ENCODE results near the gene SNX25. TPM values are rescaled to one million over a fixed set of nuclear protein-coding genes. Genes with fewer than 3 reads are reported as not detected.
"Not testable (repeated sequence)": the region's sequence is repeated elsewhere in the genome, so short reads cannot be mapped to it uniquely, and the experiment has no call there.

The SNX25 gene
- total RNA-seq, 1 experiment from 2014 or later, result 19.8 TPM

DNA sequence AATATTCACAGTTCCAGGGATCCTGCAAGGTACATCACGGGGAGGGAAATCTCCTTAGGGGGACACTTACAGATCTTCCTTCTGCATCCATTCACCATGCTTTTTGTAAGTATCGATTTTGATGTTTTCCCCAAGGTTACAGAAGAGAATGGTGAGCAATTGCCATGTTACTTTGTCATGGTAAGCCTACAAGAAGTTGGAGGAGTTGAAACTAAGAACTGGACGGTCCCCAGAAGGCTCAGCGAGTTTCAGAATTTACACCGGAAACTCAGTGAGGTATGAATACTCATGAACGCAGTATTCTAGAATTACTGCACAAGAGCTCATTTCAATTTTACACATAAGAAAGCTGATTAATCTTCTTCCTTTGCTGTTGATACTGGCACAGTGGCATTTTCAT is 132.4 kb downstream of the SNX25 start:
- no peak for DNase-seq (ENCODE audit: low read depth)

DNA sequence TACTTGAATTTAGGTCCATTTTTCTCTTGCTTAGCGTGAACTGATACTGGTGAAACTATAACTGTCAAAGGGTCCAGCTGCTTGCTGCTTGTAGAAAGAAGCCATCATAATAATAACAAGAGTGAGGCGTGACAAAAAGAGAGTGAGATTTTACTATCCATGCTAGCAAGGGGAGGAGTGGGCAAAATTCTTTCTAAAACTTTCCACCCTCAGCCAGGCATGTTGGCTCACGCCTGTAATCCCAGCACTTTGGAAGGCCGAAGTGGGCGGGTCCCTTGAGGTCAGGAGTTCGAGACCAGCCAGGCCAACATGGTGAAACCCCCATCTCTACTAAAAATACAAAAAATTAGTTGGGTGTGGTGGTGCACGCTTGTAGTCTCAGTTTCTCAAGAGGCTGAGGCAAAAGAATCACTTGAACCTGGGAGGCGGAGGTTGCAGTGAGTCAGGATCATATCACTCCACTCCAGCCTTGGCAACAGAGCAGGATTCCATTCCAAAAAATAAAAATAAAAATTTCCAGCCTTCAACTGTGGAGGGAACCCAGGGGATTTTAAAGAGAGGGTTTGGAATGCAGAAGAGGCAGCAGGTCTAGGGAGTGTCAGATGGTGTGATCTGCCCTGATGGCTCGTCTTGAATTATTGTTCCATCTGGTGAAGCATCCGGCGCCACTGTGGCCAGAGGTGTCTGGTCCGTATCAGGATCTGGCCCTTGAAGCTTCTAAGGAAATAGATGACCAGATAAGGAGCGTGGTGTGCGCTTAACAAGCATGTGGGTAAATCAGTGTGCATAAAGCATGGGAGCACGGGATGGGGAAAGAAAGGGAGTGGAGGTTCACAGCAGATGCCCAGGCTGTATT is 134.6 kb downstream of the SNX25 start:
- DNase-seq (ENCODE audit: low read depth), result peak; percentile 40

DNA sequence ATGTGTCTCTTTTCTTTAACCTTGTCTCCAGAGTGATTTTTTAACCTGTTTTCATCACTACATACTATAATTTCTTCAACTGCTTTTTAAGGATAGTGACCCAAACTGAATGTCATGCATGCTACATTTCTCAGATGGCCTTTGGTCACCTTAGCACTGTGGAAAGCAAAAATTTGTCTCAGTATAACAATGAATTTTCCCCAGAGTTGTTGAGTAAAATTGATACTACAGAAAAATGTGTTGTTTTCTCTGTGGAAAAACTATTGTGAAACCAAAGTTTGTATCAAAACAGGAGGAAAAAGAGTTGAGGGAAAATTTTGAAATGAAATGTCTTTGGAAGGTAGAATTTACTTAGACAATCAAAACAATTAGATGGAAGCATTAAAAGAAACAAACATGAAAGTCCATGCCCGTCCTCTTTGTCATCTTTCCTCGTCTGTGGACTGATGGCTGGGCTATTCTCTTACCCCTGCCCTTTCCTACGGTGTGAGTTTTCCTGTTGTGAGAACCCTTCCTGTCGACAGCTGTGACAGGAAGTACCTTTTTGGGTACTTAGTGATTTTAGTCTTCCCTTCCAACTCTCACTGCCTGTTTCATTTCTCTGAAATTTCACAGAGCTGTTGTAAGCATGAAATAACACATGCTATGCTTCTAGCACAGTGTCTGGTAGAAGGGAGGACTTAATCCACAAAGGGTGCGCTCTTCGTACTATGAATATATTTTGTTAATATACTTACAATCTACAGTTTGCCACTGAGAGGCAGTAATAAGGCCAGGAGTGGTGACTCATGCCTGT is 135.5 kb downstream of the SNX25 start:
- DNase-seq (ENCODE audit: low read depth), result no peak

DNA sequence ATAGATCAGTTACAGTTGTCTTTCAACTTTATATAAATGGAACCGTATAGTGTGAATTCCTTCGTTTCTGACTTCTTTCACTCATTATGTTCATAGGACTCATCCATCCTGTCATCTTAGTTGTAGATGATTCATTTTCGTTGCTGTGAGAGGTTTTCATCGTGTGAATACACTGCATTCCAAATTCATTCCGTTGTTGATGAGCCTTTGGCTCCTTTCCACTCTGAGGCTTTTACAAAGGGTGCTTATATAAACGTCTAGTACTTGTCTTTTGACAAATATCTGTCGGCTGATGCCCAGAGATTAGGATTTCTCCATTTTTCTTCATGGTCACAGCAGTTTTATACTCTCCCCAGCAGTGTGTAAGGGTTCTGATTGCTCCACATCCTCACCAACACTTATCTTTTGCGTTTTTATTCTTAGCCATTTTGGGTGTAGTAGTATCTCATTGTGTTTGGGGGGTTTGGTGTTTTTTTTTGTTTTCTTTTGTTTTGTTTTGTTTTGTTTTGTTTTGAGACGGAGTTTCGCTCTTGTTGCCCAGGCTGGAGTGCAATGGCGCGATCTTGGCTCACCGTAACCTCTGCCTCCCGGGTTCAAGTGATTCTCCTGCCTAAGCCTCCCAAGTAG is 137.7 kb downstream of the SNX25 start:
- peak; percentile 75 for DNase-seq (ENCODE audit: low read depth)

DNA sequence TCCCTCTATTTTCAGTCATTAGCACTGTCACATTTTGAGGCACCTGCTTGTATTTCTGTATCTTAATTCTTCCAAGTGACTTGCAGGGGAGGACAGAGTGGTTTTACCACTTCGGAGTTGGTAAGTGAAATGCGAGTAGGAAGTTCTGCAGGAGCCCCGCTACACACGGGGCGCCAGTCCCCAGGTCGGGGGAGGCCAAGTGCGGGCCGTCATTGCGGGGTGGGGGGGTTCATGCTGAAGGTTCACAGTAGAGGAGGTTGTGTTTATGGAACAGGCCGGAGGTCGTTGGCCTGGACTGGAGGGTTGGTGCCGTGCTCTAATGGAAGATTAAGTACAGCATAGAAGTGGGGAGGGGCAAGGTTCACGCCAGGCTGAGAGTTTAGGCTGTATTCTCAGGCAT is 142.3 kb downstream of the SNX25 start:
- DNase-seq (ENCODE audit: low read depth), result no peak

DNA sequence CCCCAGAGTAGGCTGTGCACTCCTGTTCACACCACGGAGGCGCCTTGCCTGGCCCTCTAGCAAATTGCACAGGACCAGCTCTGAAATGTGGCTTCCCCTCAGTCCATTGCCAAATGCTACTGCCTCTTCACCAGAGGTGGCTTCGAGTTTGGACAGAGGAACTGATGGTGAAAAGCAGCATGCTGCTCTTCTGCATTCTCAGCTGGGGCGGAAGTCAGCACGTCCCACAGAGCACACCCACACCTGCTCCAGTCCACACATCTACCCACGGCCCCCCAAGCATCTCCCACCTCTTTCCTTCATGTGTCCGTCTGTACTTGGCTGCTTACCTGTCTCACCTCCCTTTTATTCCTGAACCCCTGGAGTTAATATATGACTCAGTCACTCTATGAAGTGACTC is 142.8 kb downstream of the SNX25 start:
- DNase-seq (ENCODE audit: low read depth), result no peak

DNA sequence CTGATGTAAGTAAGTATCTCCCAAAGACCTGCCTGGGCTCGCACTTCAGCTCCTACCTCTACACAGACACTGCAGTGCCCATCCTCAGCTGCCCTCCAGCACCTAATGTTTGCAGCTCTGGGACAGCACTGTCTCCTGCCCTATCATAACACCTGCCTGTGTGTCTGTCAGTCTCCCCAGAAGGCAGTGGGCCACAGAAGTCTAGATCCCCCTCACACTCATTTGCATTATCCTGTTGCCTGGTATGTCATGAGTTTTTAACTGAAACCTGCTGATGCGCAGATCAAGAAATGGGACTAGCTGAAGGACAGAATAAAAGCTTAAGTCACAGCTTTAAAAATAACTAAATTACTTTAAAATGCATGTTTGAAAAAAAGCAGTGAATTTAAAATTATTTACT is 143.3 kb downstream of the SNX25 start:
- no peak for DNase-seq (ENCODE audit: low read depth)

DNA sequence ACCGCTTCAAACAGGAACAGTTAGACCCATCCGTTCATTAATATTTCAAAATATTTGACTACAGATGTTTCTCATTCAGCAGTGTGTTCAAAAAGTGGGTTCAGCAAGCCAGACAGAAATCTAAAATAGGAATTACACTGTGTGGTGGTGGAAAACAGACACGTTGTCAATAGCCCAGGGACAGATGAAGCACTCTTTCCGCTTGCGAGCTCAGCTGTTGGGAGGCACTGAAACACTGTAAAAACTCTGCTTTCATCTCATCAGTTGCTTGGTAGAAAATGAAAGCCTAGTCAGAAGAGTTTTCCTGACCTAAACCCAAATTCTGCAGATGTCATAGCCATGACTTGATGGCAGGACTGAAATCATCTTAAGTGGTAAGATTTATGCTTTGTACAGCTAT is 147.8 kb downstream of the SNX25 start:
- peak; percentile 33 for DNase-seq (ENCODE audit: low read depth)

DNA sequence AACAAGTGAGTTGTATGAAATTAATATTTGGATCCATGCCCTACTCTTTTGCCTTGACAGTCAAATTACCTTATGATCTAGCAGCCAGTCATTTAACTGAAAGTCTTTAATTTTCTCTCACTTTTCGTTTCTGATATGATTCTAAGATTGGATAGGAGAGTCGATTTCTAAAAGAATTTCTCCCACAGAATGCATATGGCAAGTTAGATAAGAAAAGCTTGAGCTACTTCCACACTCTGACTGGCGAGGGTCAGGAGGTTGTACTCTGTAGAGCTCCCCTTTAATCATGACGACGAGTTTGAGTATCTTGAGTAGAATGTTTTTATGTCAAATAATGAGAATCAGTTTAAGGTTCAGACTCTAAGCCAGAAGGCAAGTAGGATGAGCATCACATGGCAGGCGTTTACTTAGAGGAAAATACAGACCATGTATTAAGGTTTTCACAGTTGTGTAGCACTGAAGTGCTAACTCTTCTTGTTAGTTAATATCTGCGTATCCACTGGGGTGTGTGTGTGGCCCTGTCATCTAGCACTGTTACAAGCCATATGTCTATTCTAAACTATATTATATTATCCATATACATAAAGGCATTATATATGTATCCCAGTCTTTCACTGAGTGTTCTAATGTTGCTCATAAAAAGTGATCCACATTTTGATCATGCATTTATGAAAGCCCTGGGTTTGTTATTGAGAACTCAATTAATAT is 148.5 kb downstream of the SNX25 start:
- no peak for DNase-seq (ENCODE audit: low read depth)

DNA sequence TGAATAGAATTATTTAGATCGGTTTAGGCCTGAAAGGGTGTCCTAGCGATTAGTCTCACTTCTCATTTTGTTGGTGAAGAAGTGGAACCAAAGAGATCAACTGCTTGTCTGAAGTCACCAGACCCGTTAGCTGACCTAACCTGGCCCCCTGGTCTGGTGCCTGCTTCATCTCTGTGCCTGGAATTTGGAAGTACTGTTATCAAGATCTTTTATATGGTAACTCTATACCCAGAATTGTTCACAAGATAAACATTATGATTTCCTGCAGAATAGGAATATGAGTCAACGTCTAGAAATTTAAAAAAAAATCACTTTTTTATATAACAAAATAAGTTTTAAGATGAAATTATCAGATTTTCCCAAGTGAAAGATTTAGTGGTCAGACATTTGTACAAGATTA is 149.1 kb downstream of the SNX25 start:
- peak; percentile 83 for DNase-seq (ENCODE audit: low read depth)

DNA sequence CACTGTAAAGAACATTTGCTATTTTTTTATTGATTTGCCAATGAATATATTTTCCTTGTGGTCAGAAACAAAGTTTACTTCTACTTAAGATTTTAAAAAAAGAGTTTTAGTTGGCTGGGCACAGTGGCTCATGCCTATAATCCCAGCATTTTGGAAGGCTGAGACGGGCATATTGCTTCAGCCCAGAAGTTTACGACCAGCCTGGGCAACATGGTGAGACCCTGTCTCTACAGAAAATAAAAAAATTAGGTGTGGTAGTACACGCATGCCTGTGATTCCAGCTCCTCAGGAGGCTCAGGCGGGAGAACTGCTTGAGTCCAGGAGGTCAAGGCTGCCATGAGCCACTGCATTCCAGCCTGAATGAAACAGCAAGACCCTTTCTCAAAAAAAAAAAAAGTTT is 149.6 kb downstream of the SNX25 start:
- peak; percentile 65 for DNase-seq (ENCODE audit: low read depth)

DNA sequence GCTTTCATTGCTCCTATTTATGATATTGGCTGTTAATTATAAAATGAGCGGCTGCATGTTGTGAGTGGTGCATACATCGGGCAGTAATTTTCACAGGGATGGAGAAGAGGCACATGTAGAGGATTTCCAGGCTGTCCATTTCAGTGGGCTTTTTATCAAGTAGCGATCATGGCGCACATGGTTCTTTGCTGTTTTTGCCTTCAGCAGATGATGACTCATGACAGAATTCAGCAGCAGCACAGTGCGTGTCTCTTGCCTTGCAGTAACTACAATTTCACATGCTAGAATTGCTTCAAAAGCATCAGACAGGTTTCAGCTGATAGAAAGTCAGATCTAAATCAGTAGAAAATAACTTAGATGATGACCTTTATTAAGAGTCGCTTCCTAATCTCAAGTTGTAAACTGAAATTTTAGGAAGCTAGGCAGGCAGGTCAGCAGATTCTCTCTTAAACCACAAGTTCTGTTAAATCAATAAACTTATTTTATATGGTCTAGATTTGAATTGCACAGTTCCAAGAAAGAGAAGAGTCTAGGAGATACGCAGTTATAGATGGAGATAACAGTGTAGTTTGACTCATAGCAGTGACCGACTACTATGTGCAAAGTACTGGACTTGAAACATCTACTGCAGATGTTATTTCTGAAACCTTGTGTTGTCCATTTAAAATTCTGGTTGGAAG is 150.5 kb downstream of the SNX25 start:
- peak; percentile 78 for DNase-seq (ENCODE audit: low read depth)

DNA sequence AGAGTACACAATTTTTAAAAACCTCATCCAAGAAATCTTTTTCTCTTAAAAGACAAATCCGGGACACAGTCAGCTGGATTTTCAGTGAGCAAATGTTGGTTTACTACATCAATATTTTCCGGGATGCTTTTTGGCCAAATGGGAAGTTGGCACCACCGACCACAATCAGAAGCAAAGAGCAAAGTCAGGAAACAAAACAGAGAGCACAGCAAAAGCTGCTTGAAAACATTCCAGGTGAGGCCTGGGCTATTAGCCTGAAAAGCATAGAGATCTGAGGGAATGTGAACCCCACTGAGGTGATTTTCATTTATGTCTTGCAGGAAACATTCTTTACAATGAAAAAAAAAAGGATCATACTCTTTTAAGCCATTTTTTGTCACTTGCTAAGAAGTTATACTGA is 152.5 kb downstream of the SNX25 start:
- DNase-seq (ENCODE audit: low read depth), result no peak

DNA sequence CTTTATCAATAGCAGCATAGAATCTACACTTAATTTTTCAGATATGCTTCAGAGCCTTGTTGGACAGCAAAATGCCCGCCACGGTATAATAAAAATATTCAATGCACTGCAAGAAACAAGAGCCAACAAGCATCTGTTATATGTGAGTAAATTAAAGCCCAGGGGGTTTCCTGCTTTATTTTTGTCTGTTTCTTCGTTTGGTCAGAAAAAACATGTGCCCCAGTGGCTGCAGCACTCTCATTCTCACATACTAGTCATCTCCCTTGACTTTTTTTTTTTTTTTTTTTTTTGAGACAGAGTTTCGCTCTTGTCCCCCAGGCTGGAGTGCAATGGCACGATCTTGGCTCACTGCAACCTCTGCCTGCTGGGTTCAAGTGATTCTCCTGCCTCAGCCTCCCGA is 153.2 kb downstream of the SNX25 start:
- not testable (repeated sequence) for DNase-seq (ENCODE audit: low read depth)

DNA sequence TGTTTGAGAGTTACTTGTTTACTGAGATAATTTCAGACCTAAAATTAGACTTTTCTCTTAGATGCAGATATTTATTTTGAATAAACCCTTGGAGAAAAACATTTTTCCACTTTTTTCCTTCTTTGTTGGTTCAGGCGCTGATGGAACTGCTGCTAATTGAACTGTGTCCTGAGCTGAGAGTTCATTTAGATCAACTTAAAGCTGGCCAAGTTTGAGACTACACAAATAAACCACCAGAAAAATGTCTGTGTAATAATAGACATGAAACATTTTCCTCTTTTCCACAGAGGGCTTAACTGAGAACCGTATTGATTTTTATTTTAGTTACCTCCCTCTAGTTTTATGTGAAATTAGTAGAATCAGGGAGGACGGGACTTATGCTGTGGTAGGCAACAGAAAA is 153.9 kb downstream of the SNX25 start:
- DNase-seq (ENCODE audit: low read depth), result no peak

DNA sequence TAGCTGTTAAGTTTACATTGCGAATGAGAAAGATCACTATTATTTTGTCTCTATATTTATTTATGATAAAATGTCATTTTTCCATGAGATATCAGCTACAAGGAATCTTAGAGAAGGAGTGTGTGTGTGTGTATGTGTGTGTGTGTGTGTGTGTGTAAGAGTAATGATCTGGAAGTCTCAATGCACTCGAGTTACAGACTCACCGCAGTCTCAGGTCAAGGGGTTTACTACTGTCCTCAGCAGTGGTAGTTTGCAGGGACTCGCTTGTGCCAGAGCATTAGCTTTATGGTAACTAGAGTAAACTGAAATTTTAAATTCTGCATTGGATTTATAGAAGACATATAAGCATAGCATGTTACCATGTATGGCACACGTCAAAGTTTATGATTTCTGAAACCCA is 155.5 kb downstream of the SNX25 start:
- no peak for DNase-seq (ENCODE audit: low read depth)

DNA sequence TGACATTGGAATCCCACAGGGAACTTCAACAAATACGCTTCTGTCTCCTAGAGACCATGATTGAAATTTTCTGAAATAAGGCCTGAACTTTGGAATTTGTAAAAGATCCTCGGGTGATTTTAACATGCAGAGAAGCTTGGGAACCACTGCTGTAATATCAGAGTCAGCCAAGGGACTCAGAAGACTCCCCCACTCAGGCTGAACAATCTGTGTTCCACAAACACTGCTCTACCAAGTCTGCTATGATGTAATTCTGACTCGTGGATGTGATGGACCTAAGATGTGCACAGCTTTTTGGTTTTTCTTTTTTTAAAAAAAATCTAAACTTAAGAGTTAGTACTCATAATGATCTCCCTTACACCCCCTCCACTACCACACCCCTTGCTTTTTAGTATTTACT is 160.3 kb downstream of the SNX25 start:
- DNase-seq (ENCODE audit: low read depth), result no peak

DNA sequence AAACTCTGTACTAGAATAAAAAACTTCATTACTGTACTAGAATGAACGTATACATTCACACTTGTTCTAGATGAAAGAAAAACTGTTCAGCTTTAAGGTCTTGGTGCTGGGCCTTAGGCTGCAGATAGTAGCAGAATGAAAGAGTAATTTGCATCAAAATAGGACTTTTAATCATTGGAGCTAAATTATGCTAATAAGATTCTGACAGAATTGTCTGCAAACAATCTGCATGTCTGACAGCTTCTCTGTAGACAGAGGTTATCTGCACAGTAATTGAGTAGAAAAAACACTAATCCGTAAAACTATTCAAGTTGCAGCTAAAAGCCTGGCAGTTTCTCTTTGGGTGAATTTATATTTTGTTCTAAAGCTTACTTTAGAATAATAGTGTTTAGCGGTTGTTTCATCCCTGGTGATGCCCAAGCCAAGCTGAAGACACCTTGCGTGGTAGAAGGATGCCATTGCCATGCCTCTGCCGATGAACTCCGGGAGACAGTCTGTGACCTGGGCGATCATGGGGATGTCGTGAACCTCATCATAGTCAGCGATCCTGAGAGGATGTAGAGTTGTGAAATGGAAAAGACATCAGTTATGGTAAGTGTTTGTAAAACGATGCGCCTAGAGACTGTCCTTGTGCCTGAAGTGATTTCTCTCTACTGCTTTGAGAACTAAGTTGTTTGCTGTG is 161.0 kb downstream of the SNX25 start:
- no peak for DNase-seq (ENCODE audit: low read depth)

DNA sequence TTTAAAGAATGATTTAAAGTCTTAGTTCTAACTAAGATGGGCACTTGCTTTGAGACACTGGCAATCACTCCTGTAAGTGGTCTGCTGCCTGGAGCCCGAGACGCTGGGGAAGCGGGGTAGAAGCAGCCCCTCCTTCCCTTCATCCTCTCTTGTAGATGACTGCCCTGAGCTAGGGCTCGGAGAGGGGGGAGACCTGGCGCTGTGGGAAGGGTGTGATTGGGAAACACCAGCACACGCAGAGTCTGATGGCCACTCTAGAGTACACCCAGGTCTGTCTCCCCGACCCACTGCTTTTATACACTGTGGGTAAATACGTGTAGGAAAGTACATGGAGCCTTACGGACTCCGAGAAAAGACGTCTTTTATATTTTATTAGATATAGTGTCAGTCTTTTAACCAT is 162.3 kb downstream of the SNX25 start:
- no peak for DNase-seq (ENCODE audit: low read depth)

DNA sequence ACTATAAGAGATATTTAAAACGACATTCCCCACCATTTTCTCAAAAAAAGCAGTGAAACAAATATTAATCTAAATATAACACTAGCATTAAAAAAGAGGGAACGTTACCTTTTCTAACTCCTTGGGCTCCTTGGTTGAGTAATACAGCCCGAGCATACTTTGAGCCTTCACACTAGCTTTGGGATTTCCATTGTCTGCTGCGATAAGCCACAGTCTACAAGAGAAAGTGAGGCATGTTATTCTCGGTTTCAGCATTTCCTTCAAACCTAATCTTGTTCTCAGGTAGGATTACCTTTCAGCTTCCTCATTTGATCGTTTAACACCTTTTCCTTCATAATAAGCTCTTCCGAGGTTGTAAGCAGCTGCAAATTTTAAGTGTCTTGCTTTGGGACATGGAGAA is 164.6 kb downstream of the SNX25 start:
- DNase-seq (ENCODE audit: low read depth), result no peak

DNA sequence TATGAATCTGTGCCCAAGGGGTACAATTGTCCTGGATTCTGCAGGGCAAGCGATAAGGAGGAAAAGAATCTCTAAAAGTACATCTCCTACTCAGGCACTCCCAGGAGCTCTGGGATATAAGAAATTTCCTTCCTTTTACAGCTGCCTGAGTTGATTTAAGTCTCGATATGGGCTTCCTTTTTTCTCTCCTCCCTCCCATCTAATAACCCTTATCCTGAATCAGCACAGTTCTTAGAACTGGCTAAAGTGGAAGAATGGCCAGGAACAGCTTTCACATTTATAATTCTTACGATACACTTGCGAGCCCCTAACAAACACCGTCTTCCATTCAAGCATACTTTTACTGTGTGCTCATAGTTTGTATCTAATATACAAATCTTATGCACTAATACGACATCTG is 165.2 kb downstream of the SNX25 start:
- no peak for DNase-seq (ENCODE audit: low read depth)

All from M059J (cell line).